HCT116 (cell line): ENCODE measurements around the gene MELTF. TPM values are rescaled to one million over a fixed set of nuclear protein-coding genes. Genes with fewer than 3 reads are reported as not detected.
A peak's percentile ranks its signal among the peaks of the same experiment; 100 is the strongest.

ENCODE experiments used
- ATAC-seq: fragments of 200-7000 bp; cut with Tn5 transposase; 2 replicates; pipeline ENCODE4 v1.9.1; 2020; ENCODE audit warnings: mild to moderate bottlenecking, moderate library complexity
- BruUV-seq: library from RNA; stranded (reverse); fragments of 400-500 nt; replicated peaks from 2 replicates; lab custom pipeline; 2021; lab: Mats Ljungman, UMichigan
- CTCF ChIA-PET: fragments of 300-600 bp; sonication (Branson Sonifier 250); formaldehyde crosslinking; loops from one replicate; lab custom pipeline; 2021; ENCODE audit warnings: antibody characterized with exemption; lab: Charles Lee
- POLR2A ChIA-PET: fragments of 300-600, 350-600 bp; sonication (Branson Sonifier 250); formaldehyde crosslinking; loops from one replicate; lab custom pipeline; 2021; ENCODE audit warnings: antibody characterized with exemption; lab: Charles Lee
- RAD21 ChIA-PET, 2 experiments: fragments of 300-600 bp; sonication (Branson Sonifier 250); formaldehyde crosslinking; loops; one replicate each; lab custom pipeline; 2023; ENCODE audit warnings: low total read pairs in 2 of 2; ENCODE audit not compliant: uncharacterized antibody in 2 of 2, unreplicated experiment in 2 of 2, low non-redundant PET in 1 of 2; lab: Charles Lee
- DNase-seq: peaks from one replicate; pipeline ENCODE4 v3.0.0-alpha.2; 2010; ENCODE audit warnings: low read depth, low spot score
- H2AFZ ChIP-seq: fragments of 200-600 bp; shearing (Covaris generic), sonication (generic); 2 replicates; pipeline ENCODE4 v1.6.1; 2017; ENCODE audit warnings: low read depth, mixed run types, mixed read lengths, antibody characterized with exemption, low read length; ENCODE audit not compliant: poor library complexity, severe bottlenecking
- H3K27ac ChIP-seq: 2 replicates; pipeline ENCODE4 v1.5.1; 2012; ENCODE audit warnings: low read depth, low read length
- H3K27me3 ChIP-seq: fragments of 200-600 bp; sonication (generic); 2 replicates; pipeline ENCODE4 v1.6.1; 2016; ENCODE audit warnings: mixed run types, low read length, mixed read lengths; ENCODE audit not compliant: insufficient read depth
- H3K36me3 ChIP-seq, 2 experiments: fragments of 200-500 bp in 1 of 2; fragments of 200-600 bp in 1 of 2; sonication (Bioruptor generic) in 1 of 2; sonication (generic) in 1 of 2; 2 replicates each; pipeline versions ENCODE4 v1.5.1 to v1.6.1; 2014 to 2016; ENCODE audit warnings: low read length in 2 of 2, inconsistent platforms in 1 of 2, mixed read lengths in 1 of 2, mixed run types in 1 of 2; ENCODE audit not compliant: insufficient read depth in 2 of 2, control insufficient read depth in 1 of 2
- H3K4me1 ChIP-seq, 2 experiments: fragments of 200-600 bp in 1 of 2; sonication (generic) in 1 of 2; 2 replicates each; pipeline versions ENCODE4 v1.5.1 to v1.6.1; 2012 to 2017; ENCODE audit warnings: low read length in 2 of 2, inconsistent platforms in 1 of 2, mild to moderate bottlenecking in 1 of 2, mixed read lengths in 1 of 2, mixed run types in 1 of 2, moderate library complexity in 1 of 2; ENCODE audit not compliant: insufficient read depth in 2 of 2, control insufficient read depth in 1 of 2
- H3K4me2 ChIP-seq: fragments of 200-600 bp; sonication (generic); 2 replicates; pipeline ENCODE4 v1.6.1; 2017; ENCODE audit warnings: mixed run types, low read length, mixed read lengths
- H3K4me3 ChIP-seq, 2 experiments: fragments of 200-600 bp in 1 of 2; sonication (generic) in 1 of 2; replicated peaks in 1 of 2; 2 replicates each; pipeline ENCODE4 v1.5.1; 2011 to 2016; ENCODE audit warnings: low read length in 2 of 2, control low read depth in 1 of 2, low read depth in 1 of 2, mild to moderate bottlenecking in 1 of 2, mixed read lengths in 1 of 2, mixed run types in 1 of 2
- H3K79me2 ChIP-seq: fragments of 200-600 bp; sonication (generic); 2 replicates; pipeline ENCODE4 v1.6.1; 2017; ENCODE audit warnings: mild to moderate bottlenecking, mixed run types, low read length, moderate library complexity, mixed read lengths; ENCODE audit not compliant: insufficient read depth
- H3K9ac ChIP-seq: fragments of 200-600 bp; sonication (generic); 2 replicates; pipeline ENCODE4 v1.6.1; 2016; ENCODE audit warnings: low read length, mixed read lengths
- H3K9me2 ChIP-seq: fragments of 200-600 bp; sonication (generic), shearing (Covaris generic); 2 replicates; pipeline ENCODE4 v1.6.1; 2017; ENCODE audit warnings: mixed run types, mild to moderate bottlenecking, moderate library complexity; ENCODE audit not compliant: insufficient read depth
- H3K9me3 ChIP-seq, 2 experiments: fragments of 200-500 bp in 1 of 2; fragments of 200-600 bp in 1 of 2; sonication (Bioruptor generic) in 1 of 2; sonication (generic) in 1 of 2; 2 replicates each; pipeline ENCODE4 v1.6.1; 2014 to 2017; ENCODE audit warnings: low read length in 2 of 2, mixed read lengths in 2 of 2, inconsistent platforms in 1 of 2, low read depth in 1 of 2, mild to moderate bottlenecking in 1 of 2, mixed run types in 1 of 2, moderate library complexity in 1 of 2; ENCODE audit not compliant: control insufficient read depth in 1 of 2, insufficient read depth in 1 of 2
- H4K20me1 ChIP-seq: fragments of 200-600 bp; sonication (generic), shearing (Covaris generic); 2 replicates; pipeline ENCODE4 v1.6.1; 2017; ENCODE audit warnings: mixed run types, mild to moderate bottlenecking, moderate library complexity; ENCODE audit not compliant: insufficient read depth
- CEBPB ChIP-seq: IDR thresholded peaks from 2 replicates; pipeline ENCODE4 v1.6.1; 2012; ENCODE audit warnings: low read depth
- EZH2phosphoT487 ChIP-seq: fragments of 200-600 bp; IDR thresholded peaks from 2 replicates; pipeline ENCODE4 v1.6.1; 2018; ENCODE audit warnings: antibody characterized with exemption, borderline replicate concordance
- POLR2AphosphoS5 ChIP-seq: IDR thresholded peaks from 2 replicates; pipeline ENCODE4 v1.6.1; 2011; ENCODE audit warnings: mild to moderate bottlenecking, low read depth, low read length, moderate library complexity
- RAD21 ChIP-seq: IDR thresholded peaks from 2 replicates; pipeline ENCODE4 v1.6.1; 2012; ENCODE audit warnings: low read depth, mild to moderate bottlenecking
- YY1 ChIP-seq: IDR thresholded peaks from 2 replicates; pipeline ENCODE4 v1.6.1; 2011; ENCODE audit warnings: low read length, low read depth, moderate library complexity, mild to moderate bottlenecking; ENCODE audit not compliant: insufficient replicate concordance; ENCODE audit errors: extremely low read depth
- ZFX ChIP-seq: fragments of 450-650 bp; IDR thresholded peaks from 2 replicates; pipeline ENCODE4 v1.6.1; 2017
- intact Hi-C: fragments of 100-400 bp; cut with micrococcal nuclease; formaldehyde crosslinking; loops from 2 replicates; pipeline ENCODE4 v1.10.0; 2022
- total RNA-seq: library from RNA; stranded (reverse); gene quantifications from one replicate; pipeline ENCODE4 v1.2.1, GENCODE V29; 2021; ENCODE audit not compliant: unreplicated experiment
- TF ChIP-seq, protein P1 (sequence below): IDR thresholded peaks from 2 replicates; pipeline ENCODE4 v1.6.1; 2012

The MELTF gene
- total RNA-seq, 1 experiment from 2014 or later: 47.6 TPM

DNA sequence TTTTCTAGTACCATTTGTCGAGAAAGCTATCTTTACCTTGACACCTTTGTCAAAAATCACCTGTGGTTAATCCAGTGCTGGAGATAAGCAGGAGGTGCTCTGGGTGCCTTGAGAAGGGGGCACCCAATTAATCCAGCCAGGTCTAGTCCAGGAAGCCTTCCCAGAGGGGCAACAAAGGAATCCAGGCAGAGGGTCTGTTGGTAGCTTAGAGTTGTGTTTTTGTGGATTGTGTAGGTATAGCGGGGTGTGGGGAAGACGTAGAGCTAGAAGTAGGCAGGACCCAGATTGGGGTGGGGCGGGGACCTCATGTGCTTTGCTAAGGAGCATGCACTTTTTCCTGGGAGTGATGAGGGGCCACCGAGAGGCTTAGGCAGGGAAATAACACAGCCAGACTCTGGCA lies 55.0 kb downstream of the MELTF start (continued):
- TF ChIP-seq, protein P1, sequence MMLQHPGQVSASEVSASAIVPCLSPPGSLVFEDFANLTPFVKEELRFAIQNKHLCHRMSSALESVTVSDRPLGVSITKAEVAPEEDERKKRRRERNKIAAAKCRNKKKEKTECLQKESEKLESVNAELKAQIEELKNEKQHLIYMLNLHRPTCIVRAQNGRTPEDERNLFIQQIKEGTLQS: no peak
- no peak for TF ChIP-seq POLR2AphosphoS5
- no peak for TF ChIP-seq EZH2phosphoT487
- no peak for TF ChIP-seq ZFX
- TF ChIP-seq, all 23 proteins: peak for 0

DNA sequence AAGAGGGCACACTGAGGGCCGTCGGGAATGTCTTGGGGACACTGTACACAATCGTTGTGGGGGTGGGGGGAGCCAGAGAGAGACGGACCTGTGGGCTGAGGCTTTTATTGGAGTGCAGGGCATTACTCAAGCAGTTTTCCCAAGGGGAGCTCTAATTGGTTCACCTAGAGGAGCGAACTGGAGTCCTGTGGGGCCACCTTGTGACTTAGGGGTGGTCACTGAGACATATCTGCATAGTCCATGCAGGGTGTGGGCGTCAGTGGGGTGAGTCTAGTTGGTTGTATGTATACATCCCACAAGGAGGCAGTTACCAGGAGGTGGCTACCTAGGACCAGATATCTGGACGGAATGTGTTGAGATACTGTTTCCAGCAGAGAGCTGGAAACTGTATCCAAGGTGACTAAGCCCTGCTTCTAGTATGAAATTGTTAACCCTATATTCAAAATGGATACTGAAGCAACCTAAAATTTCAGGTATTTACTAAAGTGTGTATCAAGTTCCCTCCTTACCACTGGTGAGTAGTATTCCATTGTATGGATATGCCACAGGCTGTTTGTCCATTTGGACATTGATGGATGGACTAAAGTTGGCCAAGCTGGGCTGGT lies 58.4 kb downstream of the MELTF start:
- H3K79me2 ChIP-seq: no peaks in the 10 kb centered on the region
- TF ChIP-seq RAD21 (peak; percentile 34; the same call in 1 of the 2 replicates), YY1 (no peak), CEBPB (no peak)
- no peak overlapping the region for H3K4me3 ChIP-seq
- no TSS peak for BruUV-seq
- no peak overlapping the region for H3K9ac ChIP-seq
- H3K27ac ChIP-seq: no peak overlapping the region
- ChIA-PET RAD21 (interaction anchor here in 1 of 2 experiments (0.6 kb wide), 1 partner anchor 18 kb away, joined by 3 read pairs; no protein-coding TSS in a partner anchor), POLR2A (no interaction called here), CTCF (interaction anchor here (2.4 kb wide), 1 partner anchor 362 kb away, joined by 18 read pairs; no protein-coding TSS in a partner anchor)
- H3K4me2 ChIP-seq: no peak overlapping the region
- no peaks in the 10 kb centered on the region for H4K20me1 ChIP-seq
- H2AFZ ChIP-seq: no peak overlapping the region
- H3K36me3 ChIP-seq: no peaks in the 10 kb centered on the region
- no peaks in the 10 kb centered on the region for H3K9me3 ChIP-seq
- no peak for ATAC-seq
- no peaks in the 10 kb centered on the region for H3K9me2 ChIP-seq
- intact Hi-C loops: loop anchor here (1.0 kb wide), 1 partner anchor 362 kb away; no protein-coding TSS in a partner anchor
- no peak for DNase-seq
- H3K27me3 ChIP-seq: no peaks in the 10 kb centered on the region
- H3K4me1 ChIP-seq: peaks cover 7 to 21% of the 10 kb centered on the region in 2 experiments; a peak in 2 of 4 replicates
